HepG2 (cell line): ENCODE measurements around the gene SLC36A3.
A peak's percentile ranks its signal among the peaks of the same experiment; 100 is the strongest.

Source experiments
- MLXIP ChIP-seq: sonication (generic); formaldehyde crosslinking; IDR thresholded peaks from 2 replicates; pipeline ENCODE4 v1.9.0; 2021; ENCODE audit warnings: missing genetic modification reagents, borderline replicate concordance
- ZFP82 ChIP-seq: sonication (generic); formaldehyde crosslinking; IDR thresholded peaks from 2 replicates; pipeline ENCODE4 v1.5.1; 2020; ENCODE audit warnings: mild to moderate bottlenecking, missing genetic modification reagents, borderline replicate concordance
- ZNF329 ChIP-seq: sonication (generic); formaldehyde crosslinking; IDR thresholded peaks from 2 replicates; pipeline ENCODE4 v1.9.0; 2021; ENCODE audit warnings: low read depth, mild to moderate bottlenecking, missing genetic modification reagents
- ZNF792 ChIP-seq: IDR thresholded peaks from 2 replicates; pipeline ENCODE4 v1.6.1; 2016
- ZSCAN30 ChIP-seq: sonication (generic); formaldehyde crosslinking; IDR thresholded peaks from 2 replicates; pipeline ENCODE4 v1.5.0; 2020; ENCODE audit warnings: mild to moderate bottlenecking, missing genetic modification reagents

GRCh38 chr5:151251001-151251551, 52.5 kb downstream of the SLC36A3 start:
- TF ChIP-seq ZNF792 (CRISPR knock-in tag) (no peak), ZSCAN30 (CRISPR knock-in tag) (no peak), ZFP82 (CRISPR knock-in tag) (no peak), ZNF329 (CRISPR knock-in tag) (no peak), MLXIP (CRISPR knock-in tag) (0 out of 2 replicates have a peak, but pooled peaks have one; percentile 8)
